GM21717 (cell line): Measurements from ENCODE around the gene TRERF1.

ENCODE experiments used
- ATAC-seq: cut with Tn5 transposase; IDR thresholded peaks from one replicate; pipeline ENCODE4 v1.9.1; 2021; ENCODE audit warnings: mild to moderate bottlenecking, moderate library complexity; ENCODE audit not compliant: unreplicated experiment

The TRERF1 gene

DNA sequence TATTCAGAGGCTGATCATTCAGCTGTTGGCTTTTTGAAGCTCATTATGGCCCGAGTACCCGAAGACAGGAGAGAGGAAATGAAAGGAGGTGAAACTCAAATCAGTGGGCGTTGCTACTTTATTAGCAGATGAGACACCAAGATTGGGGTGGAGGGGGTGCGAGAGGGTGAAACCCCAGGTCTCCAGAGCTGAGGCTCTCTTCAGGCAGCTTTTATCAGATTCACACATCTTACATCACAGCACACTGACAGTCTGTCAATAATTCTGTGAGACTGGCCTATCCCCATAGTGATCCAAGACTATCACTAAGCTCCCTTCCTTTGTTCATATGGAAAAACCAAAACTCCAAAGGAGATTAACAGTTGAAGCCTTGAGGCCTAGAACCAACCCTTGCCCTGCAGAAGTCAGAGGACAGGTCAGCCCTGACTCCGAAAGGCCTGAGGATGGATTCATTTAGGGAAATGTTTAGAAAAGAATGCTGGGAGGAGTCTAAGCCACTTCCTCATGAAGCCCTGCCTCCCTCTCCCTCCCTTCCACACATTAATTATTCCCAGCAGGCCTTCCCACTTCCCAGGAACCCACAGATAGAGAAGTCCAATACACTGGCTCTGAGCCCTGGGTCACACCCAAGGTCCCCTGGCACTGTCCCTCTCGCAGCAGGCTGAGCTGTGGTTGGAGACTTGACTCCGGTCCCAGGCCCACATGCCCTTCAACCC, 23.2 kb downstream of the TRERF1 start:
- ATAC-seq = no peak

DNA sequence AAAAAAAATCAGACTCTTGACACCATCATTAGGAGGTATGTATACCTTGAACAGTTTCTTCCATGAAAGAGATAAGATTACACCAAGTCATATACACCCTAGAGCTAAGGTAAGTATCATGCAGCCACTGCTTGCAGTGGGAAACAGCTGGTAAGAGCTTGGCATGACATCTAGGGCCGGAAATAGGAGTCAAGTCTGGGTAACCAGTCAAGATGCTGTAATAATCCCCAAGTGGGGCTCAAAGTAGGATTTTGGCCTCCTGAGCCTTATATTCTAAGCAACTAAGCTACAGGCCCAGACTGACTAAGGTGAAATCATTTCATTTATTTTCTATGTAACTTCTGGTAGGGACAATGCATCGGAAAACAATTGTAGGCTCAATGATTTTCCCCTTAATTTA, 23.9 kb downstream of the TRERF1 start:
- ATAC-seq = no peak

DNA sequence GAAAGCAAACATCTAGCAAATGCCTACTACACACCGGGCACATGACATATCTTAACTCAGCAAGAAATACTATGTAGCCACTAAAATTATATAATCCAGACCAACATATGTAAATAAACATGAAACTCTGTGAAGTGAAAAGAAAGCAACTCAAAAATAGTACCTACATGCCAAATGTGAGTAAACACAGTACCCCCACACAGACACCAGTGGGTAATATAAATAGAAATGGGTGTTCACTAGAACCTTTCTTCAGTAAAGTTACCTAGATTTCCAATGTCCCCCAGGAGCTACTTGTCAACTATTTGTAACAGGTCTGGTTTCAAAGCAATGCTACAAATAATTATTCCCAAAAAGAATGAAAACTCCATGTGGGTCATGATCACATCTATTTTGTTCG, 25.5 kb downstream of the TRERF1 start:
- no peak for ATAC-seq

DNA sequence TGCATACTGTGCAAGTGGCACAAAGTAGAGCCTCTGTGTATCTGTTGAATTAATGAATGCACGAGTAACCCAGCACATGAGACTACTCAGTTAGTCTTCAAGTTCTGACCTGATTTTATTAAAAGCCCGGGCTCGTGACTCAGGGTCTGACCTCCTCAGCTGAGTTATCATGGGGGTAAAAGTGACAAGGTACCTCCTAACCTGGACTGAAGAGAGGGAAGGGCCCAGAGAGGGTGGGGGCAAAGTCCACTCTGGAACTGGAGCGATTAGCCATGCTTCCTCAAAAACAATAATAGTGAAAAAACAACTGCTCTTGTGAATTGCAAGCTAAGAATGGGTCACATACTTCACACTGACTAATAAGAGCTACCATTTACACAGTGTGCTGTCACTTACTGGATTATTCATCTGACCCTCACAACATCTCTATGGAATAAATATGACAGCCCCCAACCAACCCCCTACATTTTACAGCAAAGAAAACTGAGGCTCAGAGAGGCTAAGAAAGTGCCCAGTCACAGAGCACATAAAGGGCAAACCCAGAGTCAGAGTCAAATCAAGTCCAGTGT, 26.7 kb downstream of the TRERF1 start:
- ATAC-seq = no peak

DNA sequence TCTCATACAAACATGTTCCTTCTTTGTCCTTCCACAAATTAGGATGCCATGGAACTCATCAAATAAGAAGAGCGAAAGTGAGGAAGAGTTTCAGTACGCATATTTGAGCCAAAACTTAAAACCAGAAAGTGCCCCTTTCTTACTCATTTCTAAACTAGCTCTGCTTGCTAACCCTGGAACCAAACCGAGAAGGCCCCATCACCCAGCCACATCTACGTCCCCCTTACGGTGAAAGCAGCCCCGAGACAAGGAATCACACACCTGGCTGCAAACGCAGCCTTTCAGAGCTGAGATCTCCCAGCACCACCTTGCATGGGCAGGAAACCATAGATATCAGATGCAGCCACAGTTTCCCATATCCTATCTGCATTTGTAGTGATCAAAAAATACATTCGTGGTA, 28.5 kb downstream of the TRERF1 start:
- no peak for ATAC-seq

DNA sequence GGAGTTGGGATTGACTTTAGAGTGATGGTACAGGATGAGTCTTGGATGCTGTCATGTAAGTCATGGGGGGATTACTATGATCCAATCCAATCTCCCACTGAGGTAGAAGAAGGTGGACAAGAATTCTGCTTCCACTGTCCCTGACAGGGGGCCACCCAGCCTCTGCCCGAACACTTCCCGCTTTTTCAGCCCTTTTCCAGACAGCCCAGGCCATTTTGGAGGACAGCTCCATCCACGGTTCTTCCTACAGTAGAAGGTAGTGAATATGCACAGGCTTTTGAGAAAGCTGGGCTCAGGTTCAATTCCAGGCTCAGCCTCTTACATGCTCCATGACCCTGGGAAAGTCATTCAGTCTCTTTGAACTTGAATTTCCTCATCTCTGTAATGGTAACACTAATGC, 31.0 kb downstream of the TRERF1 start:
- ATAC-seq = no peak

DNA sequence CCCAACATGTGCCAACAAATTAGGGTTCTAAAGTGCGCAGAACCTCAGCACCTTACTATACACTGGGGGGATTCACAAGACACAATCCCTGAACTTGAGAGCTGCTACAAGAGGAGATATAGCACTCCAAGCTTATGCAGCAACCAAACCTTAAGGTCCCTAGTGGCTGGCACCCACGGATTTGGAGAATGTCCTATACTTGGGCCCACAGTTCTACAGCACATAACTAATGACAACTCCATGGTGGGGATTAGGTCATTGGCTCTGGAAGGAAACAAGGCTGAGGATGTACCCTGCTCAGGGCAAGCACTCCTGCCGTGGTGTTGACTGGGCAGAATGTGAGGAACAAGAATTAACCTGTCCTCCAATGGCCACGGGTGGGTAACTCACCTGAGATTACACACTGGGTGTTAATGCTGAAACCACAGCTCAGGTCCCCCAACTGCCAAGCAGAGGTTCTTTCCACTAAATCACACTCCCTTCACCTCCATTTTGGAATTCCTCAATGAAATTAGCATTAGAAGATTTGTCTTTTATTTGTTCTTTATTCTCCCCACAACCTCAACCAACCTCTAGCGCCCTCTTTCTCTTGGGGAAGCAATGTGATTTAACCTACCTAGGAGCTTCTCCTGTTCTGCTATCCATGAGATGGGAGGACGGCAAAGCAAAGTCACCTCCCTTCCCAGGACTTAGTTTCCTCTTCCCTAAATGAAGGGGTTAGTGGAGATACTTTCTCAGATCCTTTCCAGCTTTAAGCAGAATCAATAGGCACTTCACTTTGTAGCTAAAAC, 32.0 kb downstream of the TRERF1 start:
- no peak for ATAC-seq

DNA sequence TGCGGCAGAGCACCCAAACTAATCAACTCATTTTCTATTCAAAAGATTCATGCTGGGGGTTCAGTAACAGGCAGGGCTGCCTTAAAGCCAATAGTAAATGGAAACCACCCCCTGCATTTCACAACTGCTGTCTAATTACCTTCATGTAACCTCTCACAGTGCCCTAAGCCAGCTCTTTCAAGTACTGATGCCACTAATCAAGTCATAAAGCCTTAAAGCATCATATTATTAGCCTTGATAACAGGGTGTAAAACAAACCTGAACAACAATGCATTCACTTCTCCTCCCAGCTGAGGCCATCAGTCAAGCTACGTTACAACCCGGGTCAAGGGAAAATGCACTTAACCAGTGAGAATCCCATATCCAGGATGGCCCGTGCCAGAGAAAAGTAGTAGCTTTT, 33.0 kb downstream of the TRERF1 start:
- ATAC-seq = no peak

DNA sequence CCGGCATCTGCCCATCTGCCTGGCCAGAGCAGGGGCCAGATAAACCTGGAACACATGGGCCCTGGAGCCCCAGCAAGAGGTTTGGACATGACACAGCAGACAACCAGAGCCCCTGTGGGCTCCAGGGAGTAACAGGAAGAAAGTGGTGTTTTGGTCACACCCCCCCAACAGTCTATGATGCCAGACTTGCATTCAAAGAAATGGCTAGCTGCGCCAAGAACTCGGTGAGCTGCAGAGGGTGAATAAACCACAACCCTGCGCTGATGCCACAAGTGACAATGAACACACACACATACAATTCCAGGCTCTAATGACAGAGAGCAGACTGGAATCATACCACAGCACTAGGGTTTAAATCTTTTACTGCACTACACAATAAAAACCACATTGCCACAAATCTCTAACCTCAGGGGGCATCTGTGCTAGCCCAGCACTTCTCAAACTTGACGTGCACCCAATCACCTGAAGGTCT, 34.0 kb downstream of the TRERF1 start:
- ATAC-seq = no peak

DNA sequence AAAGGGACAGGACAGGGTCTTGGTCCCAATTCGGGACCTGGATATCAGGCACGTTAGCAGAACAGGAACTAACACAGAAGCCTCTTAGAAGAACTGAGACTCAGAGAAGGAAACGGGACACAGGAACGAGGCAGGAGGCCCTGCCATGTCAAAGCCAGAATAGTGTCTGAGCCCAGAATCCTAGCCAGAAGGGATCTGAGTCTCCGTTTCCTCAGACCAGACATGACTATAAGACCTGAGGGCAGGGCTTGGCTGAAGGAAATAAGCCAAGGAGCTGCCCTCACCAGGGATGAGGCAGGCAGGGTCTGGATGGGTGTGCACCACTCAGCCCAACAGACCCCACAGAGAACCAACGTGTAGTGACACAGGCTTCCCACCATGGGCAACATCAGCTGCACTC, 40.3 kb downstream of the TRERF1 start:
- no peak for ATAC-seq

DNA sequence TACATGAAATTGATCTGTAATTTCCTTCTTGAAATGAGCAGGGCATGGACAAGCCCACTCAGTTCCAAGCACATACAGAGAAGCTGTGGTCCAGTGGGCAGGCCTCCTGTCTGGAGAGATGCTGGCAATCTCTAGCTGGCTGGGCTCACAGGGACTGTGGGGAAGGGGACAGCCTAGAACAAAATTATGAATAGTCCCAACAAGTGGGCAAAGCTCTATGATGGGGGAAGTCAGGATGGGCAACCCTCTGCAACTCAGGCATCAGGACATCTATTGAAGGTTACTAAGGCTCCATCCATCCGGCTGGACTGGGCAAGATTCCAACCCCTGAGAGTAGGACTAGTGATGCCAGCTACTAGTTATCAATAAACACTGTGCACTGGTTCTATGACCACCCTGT, 40.9 kb downstream of the TRERF1 start:
- ATAC-seq = no peak

DNA sequence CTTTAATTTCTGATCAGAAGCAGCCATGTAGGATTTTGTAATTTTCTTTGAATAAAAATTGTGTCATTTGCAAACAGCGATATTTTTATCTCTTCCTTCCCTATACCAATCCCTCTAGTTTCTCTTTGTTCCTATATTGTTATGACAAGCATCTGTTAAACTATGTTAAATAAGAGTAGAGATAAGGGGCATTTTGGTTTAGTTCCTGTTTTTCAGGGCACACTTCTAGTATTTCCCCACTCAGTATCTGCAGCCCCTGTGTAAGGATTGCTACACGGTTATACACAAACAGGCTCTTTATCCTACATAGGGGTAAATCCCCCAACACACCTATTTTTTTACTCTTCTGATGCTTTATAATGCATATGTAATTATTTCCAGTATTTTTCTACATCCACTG, 42.1 kb downstream of the TRERF1 start:
- no peak for ATAC-seq

DNA sequence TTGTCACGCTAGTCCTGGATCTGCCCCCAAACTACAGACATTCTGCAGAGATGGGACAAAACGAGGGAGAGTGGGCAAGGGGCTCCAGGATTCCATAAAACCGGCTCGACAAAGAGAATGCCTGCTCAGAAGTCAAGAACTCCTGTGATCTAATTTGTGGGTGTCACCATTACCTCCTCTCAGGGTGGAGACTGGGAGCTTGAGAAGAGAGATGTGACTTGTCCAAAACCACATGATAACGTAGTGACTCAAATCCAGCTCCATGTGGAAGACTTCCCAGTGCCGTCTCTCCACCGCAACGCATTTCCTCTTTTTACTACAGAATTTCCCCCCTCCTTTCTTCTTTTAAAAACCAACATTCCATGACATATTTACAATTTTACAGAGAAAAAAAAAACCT, 44.3 kb downstream of the TRERF1 start:
- ATAC-seq = no peak

DNA sequence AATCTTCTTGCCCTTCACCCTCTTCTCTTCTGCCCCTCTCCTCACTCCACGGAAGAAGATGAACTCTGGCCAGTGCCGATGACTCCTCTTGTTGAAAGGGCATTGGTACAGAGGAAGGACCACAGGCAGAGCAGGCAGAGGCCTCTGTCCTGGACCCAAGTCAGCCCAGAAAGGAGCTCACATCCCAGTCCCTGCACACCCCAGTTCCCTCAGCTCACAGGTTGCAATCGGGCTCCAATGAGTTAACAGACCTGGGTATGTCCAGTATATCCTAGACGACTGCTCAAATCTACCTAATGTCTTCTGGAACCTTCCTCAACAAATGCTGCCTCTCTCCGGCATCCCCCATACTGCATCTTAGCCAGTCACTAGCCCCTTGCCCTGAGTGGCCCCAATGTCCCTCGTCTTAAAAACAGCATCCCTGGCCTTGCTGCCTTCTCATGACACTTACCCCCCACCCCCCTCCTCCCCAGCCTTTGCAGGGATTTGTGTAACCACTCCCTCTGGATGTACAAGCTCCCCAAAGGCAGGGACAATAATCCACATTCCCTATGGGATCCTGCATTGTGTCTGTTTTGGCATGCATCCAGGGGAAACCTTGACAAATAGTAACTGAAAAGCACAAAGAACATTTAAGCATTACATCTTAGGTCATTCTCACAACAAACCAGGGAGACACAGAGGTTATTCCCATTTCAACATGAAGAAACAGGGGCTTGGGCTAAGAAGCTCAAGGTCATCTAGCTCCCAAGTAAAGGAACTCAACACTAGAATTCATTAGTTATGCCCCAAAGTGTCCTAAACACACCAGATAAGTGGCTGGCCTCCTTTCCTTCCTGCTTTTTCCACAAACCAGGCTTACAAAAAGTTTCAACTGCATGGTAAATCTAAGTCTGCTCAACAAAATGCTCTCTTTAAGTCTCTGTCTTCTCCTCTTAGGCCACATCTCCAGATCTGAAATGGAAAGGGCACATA, 45.1 kb downstream of the TRERF1 start:
- no peak for ATAC-seq

DNA sequence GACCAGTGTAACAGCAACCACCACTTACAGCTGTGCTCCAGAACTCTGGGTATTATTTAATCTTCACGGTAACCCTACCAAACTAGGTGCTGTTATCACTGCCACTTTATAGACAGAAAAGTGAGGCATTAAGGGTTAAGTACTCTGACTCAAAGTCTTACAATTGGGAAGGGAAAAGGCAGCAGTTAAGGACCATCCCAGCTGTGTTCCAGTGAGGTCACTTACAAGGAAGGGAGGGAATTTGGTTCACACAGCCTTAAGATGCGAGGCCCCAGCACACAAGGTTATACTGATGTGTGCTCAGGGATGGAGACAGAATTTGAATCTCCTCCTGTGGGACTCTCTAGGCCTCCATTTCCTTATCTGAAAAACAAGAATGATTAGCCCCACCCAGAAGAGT, 46.7 kb downstream of the TRERF1 start:
- no peak for ATAC-seq

DNA sequence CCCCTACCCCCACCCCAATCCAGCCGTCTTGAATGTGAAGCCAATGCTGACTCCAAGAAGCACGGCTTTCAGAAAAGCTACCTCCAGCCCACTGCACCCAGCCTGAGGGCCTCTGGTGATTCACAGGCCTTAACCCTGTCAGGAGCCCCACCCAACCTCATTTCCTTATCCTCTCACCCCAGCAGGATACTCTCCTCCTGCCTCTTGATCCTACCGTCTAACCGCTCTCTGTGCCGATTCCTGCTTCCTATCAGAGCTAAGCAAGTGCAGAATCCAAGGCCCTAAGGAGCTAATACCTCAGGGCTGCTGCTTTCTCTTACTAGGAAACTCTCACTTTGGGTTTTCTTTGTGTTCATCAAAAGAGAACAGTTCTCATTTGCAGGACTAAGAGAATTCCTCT, 47.2 kb downstream of the TRERF1 start:
- no peak for ATAC-seq

DNA sequence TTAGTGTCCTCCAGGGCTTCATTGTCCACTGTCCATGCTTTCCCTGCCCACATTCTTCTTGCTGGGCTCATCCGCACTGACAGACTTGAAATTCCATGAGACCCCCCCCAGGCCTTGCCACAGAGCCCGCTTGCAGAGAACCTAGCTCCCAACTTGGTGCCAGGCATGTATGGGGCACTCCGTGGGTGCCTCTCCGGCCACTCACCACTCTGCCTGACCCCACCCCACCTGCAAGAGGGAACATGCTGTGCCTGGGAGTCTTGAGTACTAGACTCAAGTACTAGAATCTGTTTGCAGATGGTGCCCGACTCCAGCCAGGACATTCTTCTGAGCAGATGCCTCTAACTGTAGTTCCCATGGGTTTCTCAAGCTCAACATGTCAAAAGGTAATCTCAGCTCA, 47.9 kb downstream of the TRERF1 start:
- ATAC-seq = no peak

DNA sequence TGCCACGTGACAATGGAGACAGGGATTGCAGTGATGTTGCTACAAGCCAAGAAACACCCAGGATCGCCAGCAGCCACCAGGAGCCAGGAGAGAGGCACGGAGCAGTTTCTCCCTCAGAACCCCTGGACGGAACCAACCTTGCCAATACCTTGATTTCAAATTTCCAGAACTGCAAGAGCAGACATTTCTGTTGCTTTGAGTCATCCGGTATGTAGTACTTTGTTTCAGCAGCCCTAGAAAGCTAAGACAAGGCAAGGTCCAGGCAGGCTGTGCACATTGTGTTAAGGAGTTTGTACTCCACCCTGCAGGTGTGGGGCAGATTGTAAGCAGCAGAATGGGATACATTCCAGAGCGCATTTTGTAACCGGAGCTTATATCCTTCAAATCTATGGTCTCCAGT, 48.3 kb downstream of the TRERF1 start:
- no peak for ATAC-seq

DNA sequence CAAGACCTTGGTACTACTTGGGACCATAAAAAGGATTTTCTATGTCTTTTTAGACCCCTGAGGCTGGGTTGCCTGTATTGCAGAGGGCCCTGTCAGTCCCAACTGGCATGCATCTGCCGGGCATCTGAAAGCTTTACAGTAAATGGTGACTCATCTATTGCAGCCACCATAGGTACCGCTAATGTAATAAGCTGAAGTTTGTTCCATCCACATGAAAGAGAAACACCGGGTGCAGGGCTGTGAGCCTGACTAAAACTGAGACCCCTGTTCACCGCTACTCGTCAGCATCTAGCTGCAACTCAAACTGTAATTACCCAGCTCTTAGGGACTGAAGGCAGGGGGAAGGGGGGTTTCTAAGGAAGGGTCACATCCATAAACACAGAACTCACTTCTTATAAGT, 49.5 kb downstream of the TRERF1 start:
- ATAC-seq = peak; percentile 82

DNA sequence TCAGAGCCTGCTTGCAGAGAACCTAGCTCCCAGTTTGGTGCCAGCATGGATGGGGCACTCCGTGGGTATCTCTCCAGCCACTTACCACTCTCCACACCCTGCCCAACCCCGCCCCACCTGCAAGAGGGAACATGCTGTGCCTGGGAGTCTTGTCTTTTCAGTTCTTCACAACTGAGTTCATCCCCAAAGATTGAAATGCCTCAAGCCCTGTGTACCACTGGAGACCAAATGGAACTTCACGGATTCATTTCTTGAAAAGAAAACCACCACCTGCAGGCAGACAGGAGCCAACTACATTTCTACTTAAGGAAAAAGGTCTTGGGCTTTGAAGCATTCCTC, 50.1 kb downstream of the TRERF1 start:
- ATAC-seq = no peak
